ENCODE measurements around the gene ARFIP1.
"Not testable (repeated sequence)": the region's sequence is repeated elsewhere in the genome, so short reads cannot be mapped to it uniquely, and the experiment has no call there.

Gene ARFIP1

DNA sequence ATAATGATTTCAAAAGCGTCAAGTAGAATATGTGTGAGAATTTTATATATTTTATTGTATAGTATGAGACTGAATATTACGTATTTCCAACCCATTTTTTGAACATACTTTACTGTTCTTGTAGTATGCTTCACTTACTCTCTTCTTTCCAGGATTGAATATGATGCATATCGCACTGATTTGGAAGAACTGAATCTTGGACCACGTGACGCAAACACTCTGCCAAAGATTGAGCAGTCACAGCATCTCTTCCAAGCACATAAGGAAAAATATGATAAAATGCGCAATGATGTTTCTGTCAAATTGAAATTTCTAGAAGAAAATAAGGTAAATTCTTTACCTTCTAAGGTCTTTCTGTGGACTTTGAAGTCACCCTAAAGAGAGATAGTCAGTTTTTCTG is 108.2 kb downstream of the ARFIP1 start:
- CTCF ChIA-PET: interaction anchor here (0.9 kb wide), 1 partner anchor 32 kb away, joined by 3 read pairs; no protein-coding TSS in a partner anchor
- H3K4me3 ChIP-seq (ENCODE audit: low read depth, low read length): no peak overlapping the region
- POLR2A ChIA-PET: no interaction called here
- no peak for DNase-seq (ENCODE audit: low read depth, low spot score)
- TF ChIP-seq, protein P1, sequence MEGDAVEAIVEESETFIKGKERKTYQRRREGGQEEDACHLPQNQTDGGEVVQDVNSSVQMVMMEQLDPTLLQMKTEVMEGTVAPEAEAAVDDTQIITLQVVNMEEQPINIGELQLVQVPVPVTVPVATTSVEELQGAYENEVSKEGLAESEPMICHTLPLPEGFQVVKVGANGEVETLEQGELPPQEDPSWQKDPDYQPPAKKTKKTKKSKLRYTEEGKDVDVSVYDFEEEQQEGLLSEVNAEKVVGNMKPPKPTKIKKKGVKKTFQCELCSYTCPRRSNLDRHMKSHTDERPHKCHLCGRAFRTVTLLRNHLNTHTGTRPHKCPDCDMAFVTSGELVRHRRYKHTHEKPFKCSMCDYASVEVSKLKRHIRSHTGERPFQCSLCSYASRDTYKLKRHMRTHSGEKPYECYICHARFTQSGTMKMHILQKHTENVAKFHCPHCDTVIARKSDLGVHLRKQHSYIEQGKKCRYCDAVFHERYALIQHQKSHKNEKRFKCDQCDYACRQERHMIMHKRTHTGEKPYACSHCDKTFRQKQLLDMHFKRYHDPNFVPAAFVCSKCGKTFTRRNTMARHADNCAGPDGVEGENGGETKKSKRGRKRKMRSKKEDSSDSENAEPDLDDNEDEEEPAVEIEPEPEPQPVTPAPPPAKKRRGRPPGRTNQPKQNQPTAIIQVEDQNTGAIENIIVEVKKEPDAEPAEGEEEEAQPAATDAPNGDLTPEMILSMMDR (IDR thresholded peaks at IDR 0.05; ENCODE audit: insufficient read depth, low read length, missing control alignments): no peak

DNA sequence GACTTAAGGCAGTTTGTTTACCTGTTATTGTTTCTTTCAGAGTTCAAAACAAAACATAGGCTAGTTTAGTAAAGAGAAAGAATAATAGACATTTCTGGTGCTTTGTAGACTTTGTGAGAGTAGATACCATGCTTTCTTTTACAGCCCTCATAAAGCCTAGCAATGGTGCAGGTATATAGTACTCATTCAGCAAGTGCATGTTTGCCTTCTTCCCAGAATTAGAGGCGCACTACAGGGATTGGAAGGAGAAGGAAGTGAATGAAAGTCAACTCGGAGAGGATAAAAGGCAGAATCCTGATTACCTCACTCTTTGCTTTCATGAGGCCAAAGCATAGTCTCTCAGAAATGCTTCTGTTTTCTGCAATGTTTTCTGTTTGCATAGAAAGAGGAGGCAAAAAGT is 113.2 kb downstream of the ARFIP1 start:
- ChIA-PET CTCF (interaction anchor here (1.3 to 2.1 kb wide), 3 partner anchors 16 to 192 kb away, joined by 4 to 9 read pairs (median 5); no protein-coding TSS in a partner anchor), POLR2A (no interaction called here)
- no peak for DNase-seq (ENCODE audit: low read depth, low spot score)
- no peak overlapping the region for H3K4me3 ChIP-seq (ENCODE audit: low read depth, low read length)
- TF ChIP-seq, protein P1 (IDR thresholded peaks at IDR 0.05; ENCODE audit: insufficient read depth, low read length, missing control alignments): no peak

DNA sequence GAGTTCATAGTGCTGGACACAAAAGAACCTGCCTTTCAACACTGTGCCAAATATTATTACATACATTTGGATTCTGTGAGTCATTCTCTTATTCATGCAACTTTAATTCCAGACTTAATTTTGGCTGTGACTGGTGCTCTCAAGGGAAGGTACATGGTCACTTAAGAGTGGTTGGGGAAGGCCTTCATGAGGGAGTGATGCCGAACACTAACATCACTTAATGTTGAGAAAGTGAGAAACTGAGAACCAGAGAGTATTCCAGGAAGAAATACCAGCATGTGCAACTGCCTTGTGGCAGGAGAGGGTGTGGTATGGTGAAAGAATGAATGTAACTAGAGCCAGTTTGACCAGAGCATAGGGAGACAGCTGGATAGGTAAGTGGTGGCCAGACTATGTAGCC is 114.9 kb downstream of the ARFIP1 start:
- POLR2A ChIA-PET: no interaction called here
- TF ChIP-seq, protein P1 (IDR thresholded peaks at IDR 0.05; ENCODE audit: insufficient read depth, low read length, missing control alignments): no peak
- DNase-seq (ENCODE audit: low read depth, low spot score): peak; percentile 9
- no peak overlapping the region for H3K4me3 ChIP-seq (ENCODE audit: low read depth, low read length)
- CTCF ChIA-PET: no interaction called here

DNA sequence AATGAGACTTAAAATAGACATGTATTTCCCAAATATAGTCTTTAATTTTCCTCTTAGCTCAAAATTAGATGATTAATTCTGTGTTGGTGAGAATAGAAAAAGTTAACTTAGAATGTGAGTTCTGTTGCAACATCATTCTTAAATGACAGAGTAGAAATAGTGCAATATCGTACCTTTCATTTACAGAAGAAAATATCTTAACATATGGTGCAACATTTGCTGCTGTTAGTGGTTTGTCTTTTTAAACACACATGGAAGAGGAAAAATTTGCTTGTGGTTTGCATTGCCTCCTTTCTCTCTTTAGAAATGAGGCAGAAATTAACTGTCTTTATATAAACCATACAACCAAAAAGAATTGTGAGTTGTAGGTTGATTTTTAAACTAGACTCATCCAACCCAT is 117.1 kb downstream of the ARFIP1 start:
- DNase-seq (ENCODE audit: low read depth, low spot score): peak; percentile 40
- POLR2A ChIA-PET: no interaction called here
- TF ChIP-seq, protein P1 (IDR thresholded peaks at IDR 0.05; ENCODE audit: insufficient read depth, low read length, missing control alignments): no peak
- CTCF ChIA-PET: interaction anchor here (1.1 to 2.5 kb wide), 3 partner anchors 187 to 231 kb away, joined by 3 to 6 read pairs (median 4); no protein-coding TSS in a partner anchor
- H3K4me3 ChIP-seq (ENCODE audit: low read depth, low read length): no peak overlapping the region

DNA sequence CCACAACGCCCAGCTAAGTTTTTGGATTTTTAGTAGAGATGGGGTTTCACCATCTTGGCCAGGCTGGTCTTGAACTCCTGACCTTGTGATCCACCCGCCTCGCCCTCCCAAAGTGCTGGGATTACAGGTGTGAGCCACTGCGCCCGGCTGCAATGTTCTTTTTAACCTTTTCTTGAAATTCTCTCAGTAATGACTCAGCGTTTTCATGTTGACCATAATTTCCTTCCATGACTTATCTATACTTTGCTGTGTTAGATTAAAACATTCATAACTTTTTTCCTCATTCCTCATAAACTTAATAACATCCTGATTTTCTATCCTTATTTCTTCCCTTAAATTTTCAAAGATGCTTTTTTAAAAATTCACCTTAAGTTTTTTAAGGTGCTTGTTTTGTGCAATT is 118.4 kb downstream of the ARFIP1 start:
- H3K4me3 ChIP-seq (ENCODE audit: low read depth, low read length); POLR2A ChIA-PET; CTCF ChIA-PET; DNase-seq (ENCODE audit: low read depth, low spot score): not testable (repeated sequence)

DNA sequence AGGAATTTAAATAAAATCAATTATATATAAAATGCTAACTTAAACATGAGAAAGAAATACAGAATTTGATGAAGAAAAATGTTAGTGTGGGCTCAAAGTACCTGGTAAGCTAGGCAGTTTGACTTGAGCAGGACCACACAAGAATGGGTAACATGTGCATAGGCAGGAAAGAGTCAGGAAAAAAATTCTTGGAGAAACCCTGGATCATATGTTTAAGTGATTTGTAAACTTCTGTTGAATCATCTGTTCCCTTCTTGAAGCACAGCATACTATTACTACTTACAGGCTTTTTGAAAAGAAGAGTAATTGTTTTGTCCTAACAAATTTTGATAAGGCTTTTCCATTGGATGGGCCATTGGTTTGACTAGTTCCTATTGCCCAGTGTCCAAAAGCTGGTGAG is 118.9 kb downstream of the ARFIP1 start:
- CTCF ChIA-PET: no interaction called here

DNA sequence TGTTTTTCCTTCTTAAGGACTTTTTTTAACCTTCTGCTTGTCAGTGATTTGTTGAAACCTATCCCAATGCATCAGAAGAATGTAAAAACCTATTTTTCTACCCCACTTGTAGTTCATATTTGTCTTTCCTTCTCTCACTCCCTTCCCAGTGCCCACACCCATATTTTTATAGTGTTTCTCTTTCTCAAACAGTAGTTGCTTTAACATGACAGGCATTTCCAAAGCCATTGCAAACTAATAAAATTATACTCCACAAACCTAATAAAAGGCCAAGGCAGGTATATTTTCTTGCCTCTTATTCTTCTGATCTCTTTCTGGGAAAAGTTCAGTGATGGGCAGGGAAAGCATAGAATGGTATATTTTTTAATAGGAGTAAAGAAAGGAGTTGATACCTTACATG is 120.6 kb downstream of the ARFIP1 start:
- TF ChIP-seq, protein P1 (IDR thresholded peaks at IDR 0.05; ENCODE audit: insufficient read depth, low read length, missing control alignments): no peak
- CTCF ChIA-PET: no interaction called here
- no peak overlapping the region for H3K4me3 ChIP-seq (ENCODE audit: low read depth, low read length)
- DNase-seq (ENCODE audit: low read depth, low spot score): no peak
- POLR2A ChIA-PET: no interaction called here

More for the DNA sequence above, 118.9 kb downstream of the ARFIP1 start:
- no peak for DNase-seq (ENCODE audit: low read depth, low spot score)
- H3K4me3 ChIP-seq (ENCODE audit: low read depth, low read length): no peak overlapping the region
- TF ChIP-seq, protein P1 (IDR thresholded peaks at IDR 0.05; ENCODE audit: insufficient read depth, low read length, missing control alignments): no peak
- POLR2A ChIA-PET: no interaction called here
